ENCODE results near the gene SREBF2.

The SREBF2 gene

GRCh38 chr22:41949297-41949965, 116.5 kb downstream of the SREBF2 start:
- no peak for DNase-seq

GRCh38 chr22:41951898-41952474, 119.1 kb downstream of the SREBF2 start, which contains the start of gene SMIM45:
TSS of gene SMIM45 (plus strand) at chr22:41952150.
- DNase-seq: peak; percentile 86

DNA sequence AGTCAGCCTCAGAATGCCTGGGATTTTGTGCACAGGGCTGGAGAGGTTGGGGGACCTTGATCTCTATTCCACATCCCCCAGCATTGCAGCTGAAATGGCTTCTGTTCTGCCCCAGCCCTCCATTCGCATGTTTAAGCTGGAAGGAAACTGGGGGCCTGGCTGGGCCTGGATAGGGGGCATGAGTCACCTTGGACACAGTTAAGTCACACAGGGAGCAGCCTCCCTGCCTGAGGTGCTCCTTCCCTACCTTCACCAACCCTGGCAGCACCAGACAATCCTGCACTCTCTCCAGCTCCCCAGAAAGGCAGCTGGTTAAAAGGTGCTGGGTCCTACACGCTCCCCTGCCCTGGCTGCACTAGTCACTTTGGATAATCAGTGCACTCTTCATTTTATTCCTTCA, 119.8 kb downstream of the SREBF2 start:
- DNase-seq: no peak

All from midbrain (tissue), 1 donor.